Measurements from ENCODE around the gene TMEM95.

TMEM95 gene

DNA sequence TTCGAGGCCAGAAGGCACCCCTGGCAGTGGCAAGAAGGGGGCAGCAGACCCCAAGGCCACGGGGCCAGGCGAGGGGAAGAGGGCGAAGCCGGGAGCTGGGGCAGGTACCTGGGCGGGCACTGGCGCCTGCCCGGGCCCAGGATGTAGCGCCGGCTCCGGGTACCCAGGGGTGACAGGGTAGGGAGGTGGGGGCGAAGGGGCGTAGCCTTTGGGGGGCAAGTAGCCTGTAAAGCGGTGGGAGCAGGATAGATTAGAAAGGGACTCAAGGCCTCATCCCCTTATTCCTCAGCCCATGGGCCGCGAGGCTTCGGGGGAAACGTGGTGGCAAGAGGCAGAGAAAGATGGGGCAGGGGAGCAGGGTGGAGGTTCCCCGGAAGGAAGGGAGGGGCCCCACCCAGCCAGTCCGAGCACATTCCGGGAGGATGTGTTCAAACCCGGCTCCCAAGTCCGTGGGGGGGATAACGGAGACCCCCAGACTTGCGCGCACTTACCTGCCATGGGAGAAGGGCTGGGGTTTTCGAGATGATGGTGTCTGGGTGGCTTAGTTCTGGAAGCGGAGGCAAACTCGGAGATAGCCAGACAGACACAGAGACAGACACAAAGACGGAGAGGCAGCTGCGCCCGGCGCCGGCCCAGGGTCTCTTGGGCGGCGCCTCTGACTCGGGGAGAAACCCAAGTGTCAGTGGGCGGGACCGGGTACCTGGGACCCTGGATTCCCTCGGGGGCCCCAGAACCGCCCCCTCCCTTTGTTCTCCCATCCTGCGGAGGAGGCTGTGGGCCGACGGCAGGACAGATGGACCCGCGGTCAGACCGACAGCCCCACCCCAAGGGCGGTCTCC is 38.9 kb downstream of the TMEM95 start:
- intact Hi-C loops (cut with DNase I; ENCODE audit: low total_unique reads): no loop called here
- Histone ChIP-seq H3K27me3 (no peaks in the 10 kb centered on the region), H3K4me3 (peak overlapping the region; percentile 62 to 73), H3K9me3 (no peaks in the 10 kb centered on the region), H3K4me1 (peaks cover 0 to 26% (median 16%) of the 10 kb centered on the region in 4 donors), H3K27ac (peak overlapping the region; percentile 88 to 90), H3K36me3 (peaks cover 0 to 29% (median 22%) of the 10 kb centered on the region in 3 donors)
- TF ChIP-seq, protein P1, sequence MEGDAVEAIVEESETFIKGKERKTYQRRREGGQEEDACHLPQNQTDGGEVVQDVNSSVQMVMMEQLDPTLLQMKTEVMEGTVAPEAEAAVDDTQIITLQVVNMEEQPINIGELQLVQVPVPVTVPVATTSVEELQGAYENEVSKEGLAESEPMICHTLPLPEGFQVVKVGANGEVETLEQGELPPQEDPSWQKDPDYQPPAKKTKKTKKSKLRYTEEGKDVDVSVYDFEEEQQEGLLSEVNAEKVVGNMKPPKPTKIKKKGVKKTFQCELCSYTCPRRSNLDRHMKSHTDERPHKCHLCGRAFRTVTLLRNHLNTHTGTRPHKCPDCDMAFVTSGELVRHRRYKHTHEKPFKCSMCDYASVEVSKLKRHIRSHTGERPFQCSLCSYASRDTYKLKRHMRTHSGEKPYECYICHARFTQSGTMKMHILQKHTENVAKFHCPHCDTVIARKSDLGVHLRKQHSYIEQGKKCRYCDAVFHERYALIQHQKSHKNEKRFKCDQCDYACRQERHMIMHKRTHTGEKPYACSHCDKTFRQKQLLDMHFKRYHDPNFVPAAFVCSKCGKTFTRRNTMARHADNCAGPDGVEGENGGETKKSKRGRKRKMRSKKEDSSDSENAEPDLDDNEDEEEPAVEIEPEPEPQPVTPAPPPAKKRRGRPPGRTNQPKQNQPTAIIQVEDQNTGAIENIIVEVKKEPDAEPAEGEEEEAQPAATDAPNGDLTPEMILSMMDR (IDR thresholded peaks at IDR 0.05): no peak
- no peak for DNase-seq

DNA sequence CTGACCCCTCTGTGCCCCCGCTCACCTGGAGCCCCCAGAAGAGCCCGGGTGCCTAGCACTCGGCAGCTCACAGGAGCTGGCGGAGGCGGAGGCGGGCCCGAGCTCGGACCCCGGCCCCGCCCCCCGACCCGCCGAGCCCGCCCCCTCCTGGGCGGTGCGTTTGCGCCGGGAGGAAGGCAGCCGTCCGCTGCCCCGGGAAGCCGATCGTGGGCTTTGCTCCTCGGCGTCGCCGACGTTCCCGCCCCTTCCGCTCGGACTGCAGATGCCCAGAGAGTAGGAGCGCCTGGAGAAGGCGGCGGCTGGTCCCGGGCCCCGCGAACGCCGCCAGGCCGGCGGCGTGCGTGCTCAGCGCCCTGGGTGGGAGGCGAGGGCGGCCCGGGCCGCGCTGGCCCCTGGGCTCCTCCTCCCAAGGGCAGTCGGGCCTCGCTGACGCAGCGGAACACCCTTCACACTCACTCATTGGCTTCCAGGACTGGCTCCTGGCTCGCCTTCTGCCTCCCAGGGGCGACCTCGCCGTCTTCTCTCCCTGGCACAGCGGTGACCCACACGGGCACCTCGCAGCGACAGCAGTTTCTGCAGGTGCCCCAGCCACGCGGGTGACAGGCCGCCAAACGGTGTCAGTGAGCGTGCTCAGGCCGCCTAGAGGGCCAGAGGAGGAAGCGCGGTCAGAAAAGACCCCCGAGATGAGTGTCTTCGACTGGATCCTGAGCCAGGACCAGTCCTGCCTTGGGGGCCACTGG is 39.7 kb downstream of the TMEM95 start, which contains the start of gene PLSCR3:
PLSCR3 (minus strand) TSS at position 74 of the 740 bp plus-strand sequence. CDS start 415 bp downstream, outside the sequence.
- TF ChIP-seq, protein P1 (IDR thresholded peaks at IDR 0.05): peak; percentile 27 to 51
- intact Hi-C loops (cut with DNase I; ENCODE audit: low total_unique reads): no loop called here
- peaks cover 0 to 21% (median 15%) of the 10 kb centered on the region in 3 donors for H3K36me3 ChIP-seq
- no peaks in the 10 kb centered on the region for H3K9me3 ChIP-seq
- peak within 1 kb of the TSS; percentile 62 to 73 for H3K4me3 ChIP-seq
- DNase-seq: peak; percentile 87 to 94
- H3K4me1 ChIP-seq: peaks cover 0 to 26% (median 16%) of the 10 kb centered on the region in 4 donors
- peak within 1 kb of the TSS; percentile 88 to 90 for H3K27ac ChIP-seq
- H3K27me3 ChIP-seq: no peaks in the 10 kb centered on the region

DNA sequence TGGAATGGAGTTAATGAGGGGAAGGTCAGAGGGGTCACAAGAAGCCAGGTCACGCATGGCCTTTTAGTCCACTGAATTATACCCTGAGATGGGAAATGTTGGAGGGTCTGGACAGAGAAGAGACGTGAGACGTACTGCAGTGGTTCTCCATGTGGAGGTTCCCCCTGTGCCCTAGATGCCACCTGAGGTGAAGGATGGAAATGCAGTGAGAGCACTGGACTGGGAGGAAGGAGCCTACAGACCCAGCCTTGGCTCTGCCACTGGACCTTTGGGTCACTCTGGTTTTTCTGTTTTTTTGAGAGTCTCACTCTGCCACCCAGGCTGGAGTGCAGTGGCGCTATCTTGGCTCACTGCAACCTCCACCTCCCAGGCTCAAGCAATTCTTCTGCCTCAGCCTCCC is 41.2 kb downstream of the TMEM95 start:
- no peaks in the 10 kb centered on the region for H3K9me3 ChIP-seq
- H3K27ac ChIP-seq: no peak overlapping the region
- TF ChIP-seq, protein P1 (IDR thresholded peaks at IDR 0.05): no peak
- DNase-seq: no peak
- peaks cover 0 to 24% (median 16%) of the 10 kb centered on the region in 4 donors for H3K4me1 ChIP-seq
- H3K4me3 ChIP-seq: no peak overlapping the region
- peaks cover 0 to 6% (median 0%) of the 10 kb centered on the region in 3 donors for H3K36me3 ChIP-seq
- H3K27me3 ChIP-seq: no peaks in the 10 kb centered on the region
- intact Hi-C loops (cut with DNase I; ENCODE audit: low total_unique reads): no loop called here

DNA sequence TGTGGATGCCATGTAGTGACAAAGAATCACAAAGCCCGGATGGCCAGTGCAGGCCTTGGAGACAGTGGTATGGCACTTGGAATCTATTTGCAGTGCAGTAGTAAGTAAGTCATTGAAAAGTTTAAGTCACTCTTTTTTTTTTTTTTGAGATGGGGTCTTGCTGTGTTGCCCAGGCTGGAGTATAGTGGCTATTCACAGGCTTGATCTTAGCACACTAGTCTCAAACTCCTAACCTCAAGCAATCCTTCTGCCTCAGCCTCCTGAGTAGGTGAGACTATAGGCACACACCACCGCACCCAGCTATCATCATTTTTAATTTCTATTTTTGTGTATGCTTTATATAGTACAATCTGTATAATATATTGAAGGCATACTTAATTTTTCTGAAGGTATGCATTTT is 43.7 kb downstream of the TMEM95 start:
- Histone ChIP-seq H3K27ac (no peak overlapping the region), H3K4me3 (no peak overlapping the region), H3K9me3 (no peaks in the 10 kb centered on the region), H3K36me3 (no peaks in the 10 kb centered on the region), H3K4me1 (peaks cover 0 to 28% (median 25%) of the 10 kb centered on the region in 4 donors), H3K27me3 (no peaks in the 10 kb centered on the region)
- DNase-seq: no peak
- TF ChIP-seq, protein P1 (IDR thresholded peaks at IDR 0.05): no peak
- intact Hi-C loops (cut with DNase I; ENCODE audit: low total_unique reads): no loop called here

DNA sequence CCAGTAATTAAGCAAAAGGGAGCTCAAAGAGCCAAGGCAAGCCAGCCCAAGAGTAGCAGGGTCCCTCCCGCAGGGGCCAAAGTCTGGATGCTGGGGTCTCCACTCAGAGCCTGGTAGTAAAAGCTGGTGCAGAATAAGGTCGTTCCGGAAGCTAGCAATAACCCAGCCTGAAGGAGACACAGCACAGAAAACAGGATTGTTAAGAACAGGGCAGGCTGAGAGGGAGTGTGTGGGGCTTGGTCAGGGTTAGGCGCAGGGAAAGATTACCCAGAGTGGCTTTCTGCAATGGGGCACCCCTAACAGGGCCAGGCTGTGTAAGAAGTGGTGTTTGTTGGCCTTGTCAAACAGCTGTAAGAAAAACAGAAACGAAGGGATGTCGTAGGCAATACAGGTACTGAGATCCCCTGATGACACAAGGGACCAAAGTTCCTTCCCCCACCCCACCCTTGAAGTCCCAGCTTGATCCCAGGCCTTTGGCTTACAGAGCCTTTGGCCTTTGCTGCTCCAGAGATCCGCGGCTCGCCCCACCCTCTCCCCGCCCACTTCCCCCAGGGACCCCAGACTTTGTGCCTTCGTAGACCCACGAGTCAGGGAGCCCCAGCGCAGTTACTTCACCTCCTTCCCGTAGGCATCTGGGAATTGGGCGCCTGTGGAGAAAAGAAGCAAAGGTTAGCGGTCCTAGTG is 48.2 kb downstream of the TMEM95 start:
- H3K36me3 ChIP-seq: peaks cover 0 to 1% (median 0%) of the 10 kb centered on the region in 3 donors
- peak overlapping the region; percentile 61 to 74 for H3K4me3 ChIP-seq
- no peaks in the 10 kb centered on the region for H3K27me3 ChIP-seq
- intact Hi-C loops (cut with DNase I; ENCODE audit: low total_unique reads): no loop called here
- H3K4me1 ChIP-seq: peaks cover 0 to 33% (median 24%) of the 10 kb centered on the region in 4 donors
- H3K9me3 ChIP-seq: no peaks in the 10 kb centered on the region
- DNase-seq: peak in 1 of 2 donors; percentile 63
- TF ChIP-seq, protein P1 (IDR thresholded peaks at IDR 0.05): no peak
- H3K27ac ChIP-seq: peak overlapping the region; percentile 90

Measured in tibial artery (tissue), 4 donors.